ENCODE measurements around the gene AP3M1.

Gene AP3M1

GRCh38 chr10:74114041-74114448 lies 36.6 kb downstream of the AP3M1 start:
- no peak overlapping the region for H3K4me3 ChIP-seq (ENCODE audit: low read length)
- no peak for DNase-seq (ENCODE audit: low read depth)
- TF ChIP-seq, protein P1, sequence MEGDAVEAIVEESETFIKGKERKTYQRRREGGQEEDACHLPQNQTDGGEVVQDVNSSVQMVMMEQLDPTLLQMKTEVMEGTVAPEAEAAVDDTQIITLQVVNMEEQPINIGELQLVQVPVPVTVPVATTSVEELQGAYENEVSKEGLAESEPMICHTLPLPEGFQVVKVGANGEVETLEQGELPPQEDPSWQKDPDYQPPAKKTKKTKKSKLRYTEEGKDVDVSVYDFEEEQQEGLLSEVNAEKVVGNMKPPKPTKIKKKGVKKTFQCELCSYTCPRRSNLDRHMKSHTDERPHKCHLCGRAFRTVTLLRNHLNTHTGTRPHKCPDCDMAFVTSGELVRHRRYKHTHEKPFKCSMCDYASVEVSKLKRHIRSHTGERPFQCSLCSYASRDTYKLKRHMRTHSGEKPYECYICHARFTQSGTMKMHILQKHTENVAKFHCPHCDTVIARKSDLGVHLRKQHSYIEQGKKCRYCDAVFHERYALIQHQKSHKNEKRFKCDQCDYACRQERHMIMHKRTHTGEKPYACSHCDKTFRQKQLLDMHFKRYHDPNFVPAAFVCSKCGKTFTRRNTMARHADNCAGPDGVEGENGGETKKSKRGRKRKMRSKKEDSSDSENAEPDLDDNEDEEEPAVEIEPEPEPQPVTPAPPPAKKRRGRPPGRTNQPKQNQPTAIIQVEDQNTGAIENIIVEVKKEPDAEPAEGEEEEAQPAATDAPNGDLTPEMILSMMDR (conservative IDR thresholded peaks at IDR 0.05; ENCODE audit: low read length): no peak

- DNase-seq (ENCODE audit: low read depth): peak; percentile 31
- TF ChIP-seq, protein P1 (conservative IDR thresholded peaks at IDR 0.05; ENCODE audit: low read length): no peak
- no peak overlapping the region for H3K4me3 ChIP-seq (ENCODE audit: low read length)
Observed at GRCh38 chr10:74113546-74113945, 37.1 kb downstream of the AP3M1 start.

GRCh38 chr10:74111799-74112198 lies 38.8 kb downstream of the AP3M1 start:
- DNase-seq (ENCODE audit: low read depth): no peak
- no peak overlapping the region for H3K4me3 ChIP-seq (ENCODE audit: low read length)
- TF ChIP-seq, protein P1 (conservative IDR thresholded peaks at IDR 0.05; ENCODE audit: low read length): no peak

- no peak overlapping the region for H3K4me3 ChIP-seq (ENCODE audit: low read length)
- TF ChIP-seq, protein P1 (conservative IDR thresholded peaks at IDR 0.05; ENCODE audit: low read length): no peak
- no peak for DNase-seq (ENCODE audit: low read depth)
Observed at GRCh38 chr10:74110120-74110519, 40.5 kb downstream of the AP3M1 start.

DNA sequence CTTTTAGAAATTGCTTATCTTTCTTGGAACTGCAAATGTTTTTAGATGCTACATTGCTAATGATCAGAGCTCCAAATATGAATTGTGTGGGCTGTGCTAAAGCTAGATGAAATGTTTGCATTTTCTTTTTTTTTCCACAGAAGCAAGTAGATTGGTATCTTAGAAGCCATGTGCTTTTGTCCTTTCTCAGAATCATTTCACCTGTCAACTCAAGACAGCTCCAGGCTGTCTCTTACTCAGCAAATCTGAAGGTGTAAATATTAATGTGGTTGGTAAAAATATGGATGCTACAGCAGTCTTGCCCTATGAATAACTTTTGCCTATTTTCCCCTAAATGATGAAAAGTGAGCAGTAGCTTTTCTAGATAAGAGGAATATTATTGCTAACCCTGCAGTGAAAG lies 41.2 kb downstream of the AP3M1 start:
- TF ChIP-seq, protein P1 (conservative IDR thresholded peaks at IDR 0.05; ENCODE audit: low read length): no peak
- no peak overlapping the region for H3K4me3 ChIP-seq (ENCODE audit: low read length)
- no peak for DNase-seq (ENCODE audit: low read depth)

DNA sequence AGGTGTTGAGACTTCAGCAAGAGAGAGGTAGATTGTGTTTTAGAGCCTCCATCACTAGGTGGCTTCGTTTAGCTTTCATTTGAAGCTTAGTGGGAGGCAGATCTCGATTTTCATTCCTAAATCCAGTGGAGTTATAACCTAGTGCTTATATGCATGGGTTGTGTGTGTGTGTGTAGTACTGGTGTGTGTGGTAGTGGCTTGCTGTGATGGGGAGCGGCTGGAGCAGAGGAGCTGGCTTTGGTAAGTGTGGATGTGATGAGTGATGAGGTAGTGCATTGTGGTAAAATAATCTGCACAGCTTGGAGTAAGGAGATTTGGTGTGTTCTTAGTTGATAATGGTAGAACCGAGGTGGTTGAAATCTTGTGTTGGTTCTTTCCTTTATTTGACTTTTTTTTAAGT lies 43.2 kb downstream of the AP3M1 start:
- DNase-seq (ENCODE audit: low read depth): no peak
- TF ChIP-seq, protein P1 (conservative IDR thresholded peaks at IDR 0.05; ENCODE audit: low read length): no peak
- no peak overlapping the region for H3K4me3 ChIP-seq (ENCODE audit: low read length)

- no peak for DNase-seq (ENCODE audit: low read depth)
- TF ChIP-seq, protein P1 (conservative IDR thresholded peaks at IDR 0.05; ENCODE audit: low read length): no peak
- H3K4me3 ChIP-seq (ENCODE audit: low read length): no peak overlapping the region
Observed at GRCh38 chr10:74104996-74105395, 45.6 kb downstream of the AP3M1 start.
